Fibroblast of peridontal ligament (primary cell): ENCODE measurements around the gene HEXIM1.
A peak's percentile ranks its signal among the peaks of the same experiment; 100 is the strongest.

Experiments
- DNase-seq: peaks from one replicate; pipeline ENCODE4 v3.0.0-alpha.2; 2010; ENCODE audit errors: extremely low read depth

HEXIM1 gene

GRCh38 chr17:45129940-45130680, 18.2 kb upstream of the HEXIM1 start:
- no peak for DNase-seq

GRCh38 chr17:45130681-45131615, 17.3 kb upstream of the HEXIM1 start:
- DNase-seq, result no peak

GRCh38 chr17:45131616-45132319, 16.5 kb upstream of the HEXIM1 start:
- DNase-seq, result no peak

GRCh38 chr17:45132320-45132571, 16.0 kb upstream of the HEXIM1 start, which contains the start of gene PLCD3:
TSS of gene PLCD3 (minus strand) at chr17:45132515. CDS start at chr17:45132410, 105 bp downstream.
- no peak for DNase-seq

GRCh38 chr17:45132572-45133463, 15.5 kb upstream of the HEXIM1 start:
- DNase-seq, result peak; percentile 65

GRCh38 chr17:45135192-45135977, 12.9 kb upstream of the HEXIM1 start, which contains the start of gene ACBD4:
TSS of gene ACBD4 (plus strand) at chr17:45135687. CDS start at chr17:45136145, 458 bp downstream.
- DNase-seq, result peak; percentile 99

- no peak for DNase-seq
Observed at GRCh38 chr17:45135978-45136791, 12.1 kb upstream of the HEXIM1 start.

GRCh38 chr17:45136846-45137560, 11.3 kb upstream of the HEXIM1 start:
- DNase-seq, result no peak

GRCh38 chr17:45137561-45138305, 10.5 kb upstream of the HEXIM1 start:
- no peak for DNase-seq

- no peak for DNase-seq
Observed at GRCh38 chr17:45138911-45139532, 9.3 kb upstream of the HEXIM1 start.

GRCh38 chr17:45139533-45139920, 8.7 kb upstream of the HEXIM1 start:
- DNase-seq, result no peak

GRCh38 chr17:45143094-45143670, 5.1 kb upstream of the HEXIM1 start:
- DNase-seq, result no peak

GRCh38 chr17:45143767-45144198, 4.5 kb upstream of the HEXIM1 start:
- DNase-seq, result peak; percentile 87

GRCh38 chr17:45144199-45145034, 3.9 kb upstream of the HEXIM1 start:
- DNase-seq, result no peak

GRCh38 chr17:45145035-45145389, 3.3 kb upstream of the HEXIM1 start:
- no peak for DNase-seq

GRCh38 chr17:45146166-45146565, 2.1 kb upstream of the HEXIM1 start:
- DNase-seq, result no peak

GRCh38 chr17:45146592-45146889, 1.7 kb upstream of the HEXIM1 start:
- no peak for DNase-seq
